ENCODE data around the gene CDR2.
"Not testable (repeated sequence)": the region's sequence is repeated elsewhere in the genome, so short reads cannot be mapped to it uniquely, and the experiment has no call there.

CDR2 gene

GRCh38 chr16:22375963-22376640 is 1.7 kb upstream of the CDR2 start:
- no peak for DNase-seq (ENCODE audit: low spot score)

- no peak for DNase-seq (ENCODE audit: low spot score)
Observed at GRCh38 chr16:22375117-22375962, 921 bp upstream of the CDR2 start.

- peak; percentile 33 for DNase-seq (ENCODE audit: low spot score)
Observed at GRCh38 chr16:22373662-22374310, 633 bp downstream of the CDR2 start.

- DNase-seq (ENCODE audit: low spot score), result peak; percentile 33
Observed at GRCh38 chr16:22372882-22373661, 1.3 kb downstream of the CDR2 start.

GRCh38 chr16:22370038-22370820 is 4.2 kb downstream of the CDR2 start:
- DNase-seq (ENCODE audit: low spot score), result peak; percentile 63

DNA sequence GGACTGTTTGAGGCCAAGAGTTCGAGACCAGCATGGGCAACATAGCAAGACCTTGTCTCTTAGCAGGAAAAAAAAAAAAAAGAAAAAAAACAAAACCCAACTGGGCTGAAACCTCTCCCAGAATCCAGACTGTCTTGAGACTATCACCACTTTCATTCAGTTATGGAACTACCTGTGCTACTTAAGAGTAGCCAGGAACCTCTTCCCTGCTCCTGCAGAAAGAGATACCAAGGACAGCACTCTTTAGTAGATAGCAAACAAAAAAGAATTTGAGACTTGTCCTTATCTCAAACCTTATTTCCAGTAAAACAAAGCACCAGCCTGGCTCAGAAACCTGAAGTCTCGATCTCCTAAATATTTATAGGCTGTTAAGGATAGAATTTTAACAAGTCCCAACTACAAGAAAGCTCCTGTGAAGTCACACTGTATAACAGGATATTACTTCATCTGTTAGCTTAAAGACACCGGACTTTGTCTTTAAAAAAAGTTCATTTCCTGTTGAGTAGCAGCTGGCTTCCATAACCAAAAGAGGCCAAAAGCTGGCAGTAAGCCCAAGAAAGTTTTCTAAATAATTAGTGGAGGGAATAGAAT is 5.1 kb downstream of the CDR2 start:
- peak; percentile 78 for DNase-seq (ENCODE audit: low spot score)

DNA sequence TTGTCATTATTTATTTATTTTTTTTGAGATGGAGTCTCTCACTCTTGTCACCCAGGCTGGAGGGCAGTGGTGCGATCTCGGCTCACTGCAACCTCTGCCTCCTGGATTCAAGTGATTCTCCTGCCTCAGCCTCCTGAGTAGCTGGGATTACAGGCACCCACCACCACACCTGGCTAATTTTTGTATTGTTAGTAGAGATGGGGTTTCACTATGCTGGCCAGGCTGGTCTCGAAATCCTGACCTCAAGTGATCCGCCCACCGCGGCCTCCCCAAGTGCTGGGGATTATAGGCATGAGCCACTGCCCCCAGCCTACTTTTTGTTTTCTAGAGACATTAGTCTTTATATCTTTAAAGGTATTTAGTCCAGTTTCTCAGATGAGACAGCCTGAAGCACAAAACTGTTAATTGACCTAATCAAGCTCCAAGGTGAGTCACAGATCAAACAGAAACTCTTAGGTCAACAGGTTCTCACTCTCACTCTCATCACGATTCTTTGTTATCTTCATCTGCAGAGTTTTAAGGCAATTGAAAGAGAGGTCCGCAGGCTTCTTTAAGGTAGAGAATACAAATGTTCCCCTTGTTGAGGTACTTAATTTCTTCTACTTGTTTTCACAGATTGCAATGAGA is 6.1 kb downstream of the CDR2 start:
- DNase-seq (ENCODE audit: low spot score), result not testable (repeated sequence)

- DNase-seq (ENCODE audit: low spot score), result no peak
Observed at GRCh38 chr16:22366889-22367288, 7.5 kb downstream of the CDR2 start.

- DNase-seq (ENCODE audit: low spot score), result no peak
Observed at GRCh38 chr16:22366371-22366770, 8.0 kb downstream of the CDR2 start.

DNA sequence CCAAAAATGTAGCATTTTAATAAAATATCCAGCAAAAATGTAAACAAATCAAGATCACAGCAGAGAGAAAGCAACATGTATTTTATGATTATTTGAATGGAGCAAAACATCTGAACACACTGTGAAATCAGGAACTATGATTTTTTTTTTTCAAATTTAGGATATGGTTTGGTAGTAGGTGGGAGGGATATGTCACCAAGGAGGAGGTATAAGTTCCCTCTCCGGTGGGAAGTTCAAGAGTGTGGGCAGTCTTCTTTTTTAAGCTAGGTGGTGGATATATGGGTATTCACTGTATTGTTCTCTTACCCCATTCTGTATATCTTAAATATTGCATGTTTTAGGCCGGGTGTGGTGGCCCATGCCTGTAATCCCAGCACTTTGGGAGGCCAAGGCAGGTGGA is 10.2 kb downstream of the CDR2 start:
- no peak for DNase-seq (ENCODE audit: low spot score)

- no peak for DNase-seq (ENCODE audit: low spot score)
Observed at GRCh38 chr16:22360963-22361659, 13.3 kb downstream of the CDR2 start.

DNA sequence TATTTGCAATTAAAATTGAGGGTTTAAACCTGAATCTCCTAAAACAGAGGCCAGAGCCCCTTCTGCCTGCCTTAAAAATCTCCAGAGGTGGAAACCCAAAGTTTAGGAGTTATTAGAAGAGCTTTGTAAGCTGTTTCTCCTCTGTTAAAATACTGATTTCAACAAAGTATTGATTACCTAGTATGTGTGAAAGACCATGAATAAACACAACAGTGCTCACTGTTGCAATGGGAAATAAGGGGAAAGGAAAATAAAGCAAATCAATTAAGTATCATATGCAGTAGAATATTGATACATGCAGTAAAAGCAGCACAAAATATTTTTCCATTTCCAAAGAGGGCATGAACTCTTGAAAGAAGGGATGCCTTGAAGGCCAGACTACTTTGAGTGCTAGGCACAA is 14.7 kb downstream of the CDR2 start:
- no peak for DNase-seq (ENCODE audit: low spot score)

GRCh38 chr16:22358000-22358399 is 16.4 kb downstream of the CDR2 start:
- no peak for DNase-seq (ENCODE audit: low spot score)

GRCh38 chr16:22357635-22357971 is 16.8 kb downstream of the CDR2 start:
- DNase-seq (ENCODE audit: low spot score), result no peak

DNA sequence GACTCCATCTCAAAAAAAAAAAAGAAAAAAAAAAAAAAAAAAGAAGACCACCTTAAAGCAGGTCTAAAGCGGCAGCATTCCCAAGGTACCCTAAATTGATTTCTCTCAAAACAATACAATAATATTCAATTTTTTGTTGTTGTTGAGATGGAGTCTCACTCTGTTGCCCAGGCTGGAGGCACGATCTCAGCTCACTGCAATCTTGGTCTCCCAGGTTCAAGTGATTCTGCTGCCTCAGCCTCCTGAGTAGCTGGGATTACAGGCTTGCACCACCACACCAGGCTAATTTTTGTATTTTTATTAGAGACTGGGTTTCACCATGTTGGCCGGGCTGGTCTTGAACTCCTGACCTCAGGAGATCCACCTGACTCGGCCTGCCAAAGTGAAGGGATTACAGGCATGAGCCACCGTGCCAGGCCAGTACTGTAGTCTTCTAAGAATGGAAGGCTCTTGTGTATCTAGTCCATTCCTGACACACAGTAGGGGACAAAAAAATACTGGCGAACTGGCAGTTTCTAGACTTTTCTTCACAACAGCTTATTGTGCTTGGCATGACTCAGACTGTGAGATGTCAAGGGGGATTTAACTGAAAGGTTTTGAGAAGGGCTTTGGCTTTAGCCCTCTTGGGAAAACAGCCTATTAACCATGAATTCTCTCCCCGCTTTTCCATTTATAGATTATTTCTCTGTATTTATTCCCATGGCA is 17.3 kb downstream of the CDR2 start:
- DNase-seq (ENCODE audit: low spot score), result no peak

DNA sequence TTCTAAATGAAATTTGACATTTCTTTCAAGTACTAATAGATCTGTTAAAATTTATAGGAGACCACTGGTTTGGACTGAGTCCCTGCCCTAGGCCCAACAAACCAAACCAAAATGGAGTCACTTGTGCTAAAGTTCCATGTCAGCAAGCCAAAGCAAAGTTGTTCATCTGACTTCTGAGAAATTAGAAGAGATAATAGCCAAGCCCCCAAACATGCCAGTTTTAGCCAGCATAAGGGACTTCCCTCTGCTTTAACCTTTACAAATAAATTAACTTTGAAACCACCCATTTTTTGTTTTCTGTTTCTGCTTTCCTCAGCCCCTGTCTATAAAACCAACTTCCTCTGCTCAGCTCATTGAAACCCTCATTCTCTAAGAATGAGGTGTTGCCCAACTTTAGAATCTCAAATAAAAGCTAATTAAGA is 18.9 kb downstream of the CDR2 start:
- no peak for DNase-seq (ENCODE audit: low spot score)

DNA sequence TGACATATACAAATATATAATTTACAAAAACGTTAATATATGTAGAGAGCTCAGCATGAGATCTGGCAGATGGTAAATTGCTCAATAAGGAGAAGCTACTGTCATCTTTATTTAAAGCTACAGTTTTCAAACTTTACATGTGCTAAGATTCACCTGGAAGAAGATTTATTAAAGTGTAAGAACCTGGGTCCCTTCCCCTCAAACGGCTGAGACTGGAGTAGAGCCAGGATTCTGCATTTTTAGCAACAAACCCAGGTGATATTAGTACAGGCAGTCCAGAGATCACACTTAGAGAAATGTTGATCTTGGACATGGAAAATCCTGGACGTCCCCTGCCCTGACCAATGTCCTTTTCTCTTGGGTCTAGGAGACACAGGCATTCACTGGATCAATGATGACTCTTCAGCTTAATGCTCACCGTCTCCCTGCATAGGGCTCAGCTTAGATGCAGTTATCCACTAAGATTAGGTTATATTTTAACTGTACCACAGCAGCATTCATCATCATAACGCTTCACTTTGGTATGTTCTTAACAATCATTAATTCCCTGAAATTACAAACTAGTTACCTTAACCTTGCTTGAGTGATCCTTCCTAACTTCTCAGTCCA is 20.4 kb downstream of the CDR2 start:
- DNase-seq (ENCODE audit: low spot score), result no peak

DNA sequence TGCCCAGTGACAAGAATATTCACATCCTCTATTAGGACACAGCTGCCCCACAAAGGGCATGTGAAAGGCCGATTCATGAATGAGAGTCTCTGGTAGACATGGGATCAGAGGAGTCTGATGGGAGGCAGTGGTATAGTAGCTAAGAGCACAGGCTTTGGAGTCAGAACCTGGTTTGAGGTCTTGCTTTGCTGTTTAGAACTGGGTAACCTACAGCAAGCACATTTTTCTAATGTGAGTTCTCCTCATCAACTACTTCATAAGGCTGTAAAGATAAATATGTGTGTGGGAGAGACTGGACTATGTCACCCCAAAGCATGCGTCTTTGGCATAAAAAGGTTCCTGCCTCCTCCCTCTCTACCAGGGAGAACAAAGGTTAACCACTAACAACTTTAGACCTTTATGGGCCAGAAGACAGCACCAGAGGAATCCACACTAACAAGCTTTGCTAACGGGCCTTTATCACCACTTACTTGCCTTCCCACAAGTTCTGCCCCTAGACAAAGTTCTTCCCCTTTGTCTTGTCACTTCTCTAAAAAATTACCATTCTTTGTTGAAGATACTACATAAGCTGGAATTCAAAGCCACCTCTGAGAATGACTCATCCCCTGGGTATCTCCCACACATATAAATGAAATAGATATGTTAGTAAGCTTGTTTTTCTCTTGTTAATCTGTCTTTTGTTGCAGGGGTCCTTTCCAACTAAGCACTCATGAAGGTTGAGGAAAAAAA is 21.1 kb downstream of the CDR2 start:
- DNase-seq (ENCODE audit: low spot score), result no peak

Measured in RKO (cell line).